Natural killer cell (primary cell): ENCODE data around the gene PLPP3. TPM values are rescaled to one million over a fixed set of nuclear protein-coding genes. Genes with fewer than 3 reads are reported as not detected.

ENCODE experiments used
- ATAC-seq, 3 donors: fragments of 150-1000 bp in 2 of 3; fragments of 200-7000 bp in 1 of 3; cut with Tn5 transposase; 1 replicate in 1 of 3; 2 replicates in 2 of 3; pipeline ENCODE4 v1.10.0; 2021; ENCODE audit warnings: mild to moderate bottlenecking in 2 of 3, moderate library complexity in 2 of 3
- DNase-seq, 2 donors: peaks; one replicate each; pipeline versions ENCODE4 v3.0.0 to v3.0.0-alpha.2; 2013 to 2021; ENCODE audit warnings: mixed read lengths in 1 of 2
- H3K27ac ChIP-seq: one replicate; pipeline ENCODE4 v1.5.1; 2013; ENCODE audit warnings: mild to moderate bottlenecking, low read length
- H3K27me3 ChIP-seq: one replicate; pipeline ENCODE4 v1.6.1; 2013; ENCODE audit warnings: low read length; ENCODE audit not compliant: control insufficient read depth, insufficient read depth
- H3K36me3 ChIP-seq: one replicate; pipeline ENCODE4 v1.6.1; 2013; ENCODE audit warnings: low read length; ENCODE audit not compliant: control insufficient read depth, insufficient read depth
- H3K4me1 ChIP-seq: one replicate; pipeline ENCODE4 v1.6.1; 2013; ENCODE audit warnings: low read length; ENCODE audit not compliant: control insufficient read depth, insufficient read depth
- H3K4me3 ChIP-seq: one replicate; pipeline ENCODE4 v1.5.1; 2013; ENCODE audit warnings: low read length
- H3K9me3 ChIP-seq: one replicate; pipeline ENCODE4 v1.6.1; 2013; ENCODE audit warnings: low read length; ENCODE audit not compliant: control insufficient read depth, insufficient read depth
- H3K27ac Mint-ChIP-seq, 2 donors: one replicate each; pipeline ENCODE4 v1.8.0; 2022; ENCODE audit warnings: mild to moderate bottlenecking in 2 of 2, mixed read lengths in 2 of 2, moderate library complexity in 1 of 2
- H3K27me3 Mint-ChIP-seq, 2 donors: one replicate each; pipeline ENCODE4 v1.8.0; 2022; ENCODE audit warnings: low read depth in 2 of 2, mixed read lengths in 2 of 2
- H3K36me3 Mint-ChIP-seq: one replicate; pipeline ENCODE4 v1.8.0; 2022; ENCODE audit warnings: mixed read lengths
- H3K4me1 Mint-ChIP-seq, 2 donors: one replicate each; pipeline ENCODE4 v1.8.0; 2022; ENCODE audit warnings: mixed read lengths in 2 of 2
- H3K4me3 Mint-ChIP-seq: one replicate; pipeline ENCODE4 v1.8.0; 2022; ENCODE audit warnings: mild to moderate bottlenecking, moderate library complexity, mixed read lengths
- H3K9me3 Mint-ChIP-seq, 2 donors: one replicate each; pipeline ENCODE4 v1.8.0; 2022; ENCODE audit warnings: mixed read lengths in 2 of 2
- WGBS: methylation state at CpG from one replicate; pipeline ENCODE4 v1.1.7; 2013; ENCODE audit warnings: missing lambda C conversion rate; ENCODE audit not compliant: insufficient coverage; 5-methylcytosine and 5-hydroxymethylcytosine counted together
- intact Hi-C: fragments of 100-400 bp; cut with micrococcal nuclease; formaldehyde crosslinking; loops from one replicate; pipeline ENCODE4 v1.14.2; 2022
- total RNA-seq, 4 donors: library from RNA; stranded (reverse); fragments of 120-200 nt in 1 of 4; gene quantifications; one replicate each; pipeline versions ENCODE4 v1.2.3 to v1.2.4, GENCODE V29; 2013 to 2022
- TF ChIP-seq, protein P1 (sequence below): fragments of 200-600 bp; IDR thresholded peaks from one replicate; pipeline ENCODE4 v1.8.0; 2022; ENCODE audit warnings: antibody characterized with exemption

PLPP3 gene
- total RNA-seq, 3 donors from 2014 or later (not counting 1 experiment from before 2014, with no cell fraction given) = 0.11 to 0.50 TPM; not detected in 1

DNA sequence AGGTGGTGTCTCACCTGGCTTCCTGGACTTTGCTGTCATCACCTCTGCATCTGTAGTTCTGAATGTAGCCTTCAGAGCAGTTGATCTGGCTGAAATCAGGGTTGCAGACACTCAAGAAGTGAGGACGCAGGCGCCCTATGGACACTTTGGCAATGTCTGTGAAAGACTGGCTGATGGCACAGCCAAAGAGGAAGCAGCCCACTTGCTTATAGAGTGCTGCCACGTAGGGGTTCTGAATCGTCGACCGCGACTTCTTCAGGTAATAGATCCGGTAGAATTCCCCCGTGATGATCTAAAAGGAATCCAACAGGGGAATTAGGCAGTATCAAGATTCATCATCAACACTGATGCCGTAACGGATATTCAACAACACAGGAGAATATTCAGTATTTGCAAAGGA, 55.1 kb downstream of the PLPP3 start:
- peaks cover 8 to 10% of the 10 kb centered on the region in 2 donors for H3K4me1 Mint-ChIP-seq
- intact Hi-C loops = no loop called here
- Histone ChIP-seq H3K4me3 (no peak overlapping the region), H3K4me1 (peaks cover 19% of the 10 kb centered on the region), H3K9me3 (no peaks in the 10 kb centered on the region), H3K36me3 (no peaks in the 10 kb centered on the region), H3K27ac (no peak overlapping the region), H3K27me3 (no peaks in the 10 kb centered on the region)
- TF ChIP-seq, protein P1, sequence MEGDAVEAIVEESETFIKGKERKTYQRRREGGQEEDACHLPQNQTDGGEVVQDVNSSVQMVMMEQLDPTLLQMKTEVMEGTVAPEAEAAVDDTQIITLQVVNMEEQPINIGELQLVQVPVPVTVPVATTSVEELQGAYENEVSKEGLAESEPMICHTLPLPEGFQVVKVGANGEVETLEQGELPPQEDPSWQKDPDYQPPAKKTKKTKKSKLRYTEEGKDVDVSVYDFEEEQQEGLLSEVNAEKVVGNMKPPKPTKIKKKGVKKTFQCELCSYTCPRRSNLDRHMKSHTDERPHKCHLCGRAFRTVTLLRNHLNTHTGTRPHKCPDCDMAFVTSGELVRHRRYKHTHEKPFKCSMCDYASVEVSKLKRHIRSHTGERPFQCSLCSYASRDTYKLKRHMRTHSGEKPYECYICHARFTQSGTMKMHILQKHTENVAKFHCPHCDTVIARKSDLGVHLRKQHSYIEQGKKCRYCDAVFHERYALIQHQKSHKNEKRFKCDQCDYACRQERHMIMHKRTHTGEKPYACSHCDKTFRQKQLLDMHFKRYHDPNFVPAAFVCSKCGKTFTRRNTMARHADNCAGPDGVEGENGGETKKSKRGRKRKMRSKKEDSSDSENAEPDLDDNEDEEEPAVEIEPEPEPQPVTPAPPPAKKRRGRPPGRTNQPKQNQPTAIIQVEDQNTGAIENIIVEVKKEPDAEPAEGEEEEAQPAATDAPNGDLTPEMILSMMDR = no peak
- H3K9me3 Mint-ChIP-seq = no peaks in the 10 kb centered on the region
- H3K27me3 Mint-ChIP-seq = no peaks in the 10 kb centered on the region
- no peak for ATAC-seq
- no peak overlapping the region for H3K27ac Mint-ChIP-seq
- DNase-seq = no peak
- no peaks in the 10 kb centered on the region for H3K36me3 Mint-ChIP-seq
- 83% methylated on average over 9 of the region's 11 CpGs for WGBS
- no peak overlapping the region for H3K4me3 Mint-ChIP-seq

DNA sequence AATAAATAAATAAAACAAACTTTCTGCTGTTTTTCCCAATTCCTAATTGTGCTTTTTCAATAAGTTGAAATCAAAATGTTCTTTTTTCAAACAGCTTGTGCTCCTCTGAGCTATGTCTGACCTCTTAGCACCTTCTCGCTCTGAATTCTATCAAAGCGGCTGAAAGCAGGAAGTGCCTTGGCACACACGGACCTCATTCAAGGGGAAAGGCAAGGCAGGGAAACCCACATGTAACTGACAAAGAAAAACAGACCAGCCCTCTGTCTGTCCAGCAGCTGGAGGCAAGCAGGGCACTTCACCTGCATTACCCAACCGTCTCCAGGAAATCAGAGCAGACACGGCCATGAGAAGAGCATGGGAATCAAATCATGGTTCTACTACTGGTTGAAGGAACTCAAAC, 56.7 kb downstream of the PLPP3 start:
- Mint-ChIP-seq H3K27ac (no peak overlapping the region), H3K9me3 (no peaks in the 10 kb centered on the region), H3K4me1 (peaks cover 8 to 10% of the 10 kb centered on the region in 2 donors), H3K36me3 (no peaks in the 10 kb centered on the region), H3K27me3 (peaks cover 0 to 3% of the 10 kb centered on the region in 2 donors), H3K4me3 (no peak overlapping the region)
- TF ChIP-seq, protein P1 = no peak
- no peaks in the 10 kb centered on the region for H3K27me3 ChIP-seq
- H3K27ac ChIP-seq = no peak overlapping the region
- no peaks in the 10 kb centered on the region for H3K36me3 ChIP-seq
- peaks cover 19% of the 10 kb centered on the region for H3K4me1 ChIP-seq
- intact Hi-C loops = no loop called here
- no peak for DNase-seq
- no peak for ATAC-seq
- no peak overlapping the region for H3K4me3 ChIP-seq
- H3K9me3 ChIP-seq = no peaks in the 10 kb centered on the region
- WGBS = 30% methylated on average over 5 of the region's 5 CpGs

- TF ChIP-seq, protein P1 = no peak
- Mint-ChIP-seq H3K36me3 (no peaks in the 10 kb centered on the region), H3K4me1 (peaks cover 1 to 2% of the 10 kb centered on the region in 2 donors), H3K27me3 (peaks cover 0 to 3% of the 10 kb centered on the region in 2 donors), H3K4me3 (no peak overlapping the region), H3K9me3 (no peaks in the 10 kb centered on the region), H3K27ac (no peak overlapping the region)
- intact Hi-C loops = no loop called here
- no peak for ATAC-seq
- Histone ChIP-seq H3K9me3 (no peaks in the 10 kb centered on the region), H3K27me3 (no peaks in the 10 kb centered on the region), H3K4me3 (no peak overlapping the region), H3K36me3 (no peaks in the 10 kb centered on the region), H3K27ac (no peak overlapping the region), H3K4me1 (peaks cover 7% of the 10 kb centered on the region)
- no peak for DNase-seq
- WGBS = 89% methylated on average over 3 of the region's 3 CpGs
Measured at GRCh38 chr1:56520016-56520601, 59.3 kb downstream of the PLPP3 start.
